Left ventricle myocardium inferior (tissue), 1 donor: ENCODE data around the gene NUP54. TPM values are rescaled to one million over a fixed set of nuclear protein-coding genes. Genes with fewer than 3 reads are reported as not detected.

ENCODE experiments used
- DNase-seq: peaks from one replicate; pipeline ENCODE4 v3.0.0-alpha.2; 2020
- H3K27ac ChIP-seq: fragments of 200-600 bp; replicated peaks from 2 replicates; pipeline ENCODE4 v1.8.0; 2021
- H3K27me3 ChIP-seq: fragments of 200-600 bp; 2 replicates; pipeline ENCODE4 v1.8.0; 2021; ENCODE audit warnings: low read depth
- H3K36me3 ChIP-seq: fragments of 200-600 bp; 2 replicates; pipeline ENCODE4 v1.8.0; 2021
- H3K4me1 ChIP-seq: fragments of 200-600 bp; 2 replicates; pipeline ENCODE4 v1.8.0; 2021
- H3K4me3 ChIP-seq: fragments of 200-600 bp; 2 replicates; pipeline ENCODE4 v1.8.0; 2021; ENCODE audit warnings: mild to moderate bottlenecking, moderate library complexity
- H3K9me3 ChIP-seq: fragments of 200-600 bp; replicated peaks from 2 replicates; pipeline ENCODE4 v1.8.0; 2021
- intact Hi-C: fragments of 100-400 bp; cut with micrococcal nuclease; formaldehyde crosslinking; loops from one replicate; pipeline ENCODE4 v1.11.0; 2022
- total RNA-seq: library from RNA; stranded (reverse); fragmentation: NEBNext Ultra II Directional; extraction: Animal tissue kit (Norgen Biotek cat#: 25700); gene quantifications from one replicate; pipeline ENCODE4 v1.2.1, GENCODE V29; 2021
- TF ChIP-seq, protein P1 (sequence below): fragments of 200-600 bp; IDR thresholded peaks from 2 replicates; pipeline ENCODE4 v1.8.0; 2021; ENCODE audit warnings: antibody characterized with exemption, mild to moderate bottlenecking, borderline replicate concordance
- donor health status: DM: no; HTN: yes; CAD: no; lungs with severe emphysema.

NUP54 gene
- total RNA-seq, 1 donor from 2014 or later, result 18.0 TPM

DNA sequence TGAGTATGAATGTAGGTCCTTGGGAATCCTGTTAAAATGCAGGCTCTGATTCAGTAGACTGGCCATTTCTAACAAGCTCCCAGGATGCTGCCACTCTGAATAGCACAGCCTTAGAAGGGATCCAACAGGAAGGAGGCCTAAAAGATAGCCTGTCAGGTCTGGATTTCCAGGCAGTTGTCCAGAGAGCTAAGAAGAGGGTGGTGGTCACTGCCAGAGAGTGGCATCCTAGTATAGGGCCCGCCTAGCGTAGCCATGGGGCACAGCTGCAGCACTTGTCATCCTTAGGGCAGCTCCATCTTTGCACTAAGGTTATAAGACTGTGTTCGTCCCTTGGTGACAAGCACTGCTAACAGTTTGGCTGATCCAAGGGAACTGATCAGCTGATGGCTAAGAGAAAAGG, 20.5 kb upstream of the NUP54 start:
- intact Hi-C loops, result no loop called here

DNA sequence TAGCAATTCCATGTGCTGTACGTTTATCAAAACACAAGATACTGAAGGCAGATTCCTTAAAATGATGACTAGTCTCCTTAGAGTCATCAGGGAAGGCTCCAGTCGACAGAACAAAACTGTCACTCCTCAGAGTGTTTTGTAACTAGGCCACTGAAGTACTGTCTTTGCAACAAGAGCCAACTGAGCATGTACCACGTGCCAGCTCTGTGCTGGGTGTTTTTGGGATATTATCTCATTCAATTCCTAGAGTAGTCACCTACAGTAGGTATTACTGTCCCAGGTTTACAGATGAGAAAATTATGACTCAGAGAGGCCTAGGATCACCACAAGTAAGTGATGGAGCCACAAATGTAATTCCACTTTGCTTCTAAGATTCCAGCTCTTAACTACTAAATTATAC, 18.3 kb upstream of the NUP54 start:
- Histone ChIP-seq H3K4me3 (no peak overlapping the region), H3K36me3 (peaks cover 94% of the 10 kb centered on the region), H3K4me1 (no peaks in the 10 kb centered on the region), H3K9me3 (no peaks in the 10 kb centered on the region), H3K27ac (no peak overlapping the region), H3K27me3 (no peaks in the 10 kb centered on the region)
- TF ChIP-seq, protein P1, sequence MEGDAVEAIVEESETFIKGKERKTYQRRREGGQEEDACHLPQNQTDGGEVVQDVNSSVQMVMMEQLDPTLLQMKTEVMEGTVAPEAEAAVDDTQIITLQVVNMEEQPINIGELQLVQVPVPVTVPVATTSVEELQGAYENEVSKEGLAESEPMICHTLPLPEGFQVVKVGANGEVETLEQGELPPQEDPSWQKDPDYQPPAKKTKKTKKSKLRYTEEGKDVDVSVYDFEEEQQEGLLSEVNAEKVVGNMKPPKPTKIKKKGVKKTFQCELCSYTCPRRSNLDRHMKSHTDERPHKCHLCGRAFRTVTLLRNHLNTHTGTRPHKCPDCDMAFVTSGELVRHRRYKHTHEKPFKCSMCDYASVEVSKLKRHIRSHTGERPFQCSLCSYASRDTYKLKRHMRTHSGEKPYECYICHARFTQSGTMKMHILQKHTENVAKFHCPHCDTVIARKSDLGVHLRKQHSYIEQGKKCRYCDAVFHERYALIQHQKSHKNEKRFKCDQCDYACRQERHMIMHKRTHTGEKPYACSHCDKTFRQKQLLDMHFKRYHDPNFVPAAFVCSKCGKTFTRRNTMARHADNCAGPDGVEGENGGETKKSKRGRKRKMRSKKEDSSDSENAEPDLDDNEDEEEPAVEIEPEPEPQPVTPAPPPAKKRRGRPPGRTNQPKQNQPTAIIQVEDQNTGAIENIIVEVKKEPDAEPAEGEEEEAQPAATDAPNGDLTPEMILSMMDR, result no peak
- intact Hi-C loops, result no loop called here
- no peak for DNase-seq

More for the DNA sequence above, 20.5 kb upstream of the NUP54 start:
- DNase-seq, result no peak
- Histone ChIP-seq H3K36me3 (peaks cover 94% of the 10 kb centered on the region), H3K4me1 (no peaks in the 10 kb centered on the region), H3K4me3 (no peak overlapping the region), H3K9me3 (no peaks in the 10 kb centered on the region), H3K27ac (no peak overlapping the region), H3K27me3 (no peaks in the 10 kb centered on the region)
- TF ChIP-seq, protein P1, result no peak

DNA sequence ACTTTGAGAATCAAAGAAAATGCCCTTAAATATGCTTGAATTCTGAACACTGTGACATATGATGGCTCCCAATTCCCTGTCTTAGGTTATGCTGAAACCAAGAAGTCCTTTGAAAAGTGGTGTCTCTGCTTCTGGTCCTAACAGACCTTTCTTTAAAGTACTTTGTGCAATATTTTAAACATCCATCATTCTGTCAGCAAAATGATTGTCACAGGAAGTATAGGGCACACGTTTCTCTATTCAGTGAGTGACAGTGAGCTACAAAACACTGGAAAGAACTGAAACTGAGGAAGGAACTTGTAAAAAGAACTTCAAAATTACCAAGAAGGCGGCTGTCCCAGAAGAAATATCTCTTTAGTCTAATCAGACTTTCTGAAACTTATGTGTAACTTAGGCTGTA, 12.2 kb upstream of the NUP54 start:
- peaks cover 9% of the 10 kb centered on the region for H3K4me1 ChIP-seq
- H3K27ac ChIP-seq, result no peak overlapping the region
- intact Hi-C loops, result no loop called here
- no peak overlapping the region for H3K4me3 ChIP-seq
- no peaks in the 10 kb centered on the region for H3K27me3 ChIP-seq
- no peaks in the 10 kb centered on the region for H3K9me3 ChIP-seq
- no peak for DNase-seq
- TF ChIP-seq, protein P1, result no peak
- H3K36me3 ChIP-seq, result peaks cover 71% of the 10 kb centered on the region

DNA sequence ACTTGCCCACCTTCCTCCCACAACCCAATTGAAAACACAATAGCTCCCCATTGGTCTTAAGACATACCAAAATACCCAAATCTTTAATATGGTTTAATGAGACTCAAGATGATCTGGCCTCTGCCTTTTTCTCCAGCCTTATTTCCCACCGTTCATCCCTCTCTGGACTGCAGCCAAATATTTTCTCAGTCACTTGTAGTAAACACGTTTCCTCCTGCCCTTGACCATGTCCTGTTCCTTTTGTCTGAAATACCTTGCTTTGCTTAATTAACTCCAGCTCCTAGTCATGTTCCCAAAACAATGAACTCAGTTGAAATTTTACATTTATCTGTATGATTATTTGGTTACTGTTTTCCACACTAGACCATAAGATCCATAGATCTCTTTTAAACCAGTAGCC, 8.4 kb upstream of the NUP54 start:
- no peak for DNase-seq
- H3K4me3 ChIP-seq, result no peak overlapping the region
- intact Hi-C loops, result no loop called here
- TF ChIP-seq, protein P1, result no peak
- peaks cover 34% of the 10 kb centered on the region for H3K36me3 ChIP-seq
- no peaks in the 10 kb centered on the region for H3K9me3 ChIP-seq
- no peak overlapping the region for H3K27ac ChIP-seq
- peaks cover 9% of the 10 kb centered on the region for H3K4me1 ChIP-seq
- no peaks in the 10 kb centered on the region for H3K27me3 ChIP-seq

DNA sequence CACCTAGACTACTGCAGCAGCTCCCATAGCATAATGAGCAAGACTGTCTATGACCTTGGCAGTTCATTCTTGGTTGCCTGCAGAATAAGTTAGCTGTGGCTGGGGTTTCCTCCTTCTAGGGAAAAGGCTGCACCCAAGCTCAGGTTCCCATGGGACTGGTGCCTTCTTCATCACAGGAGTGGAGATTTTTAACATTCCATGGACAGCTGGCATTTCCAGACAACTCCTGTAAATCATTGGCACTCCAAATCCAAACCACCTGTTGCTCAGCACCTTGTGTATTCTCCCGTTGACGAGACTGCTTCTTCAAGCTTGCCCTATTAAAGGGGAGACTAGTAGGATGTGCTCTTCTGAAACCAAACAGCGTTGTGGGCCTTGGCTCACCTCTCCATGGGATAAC, 7.8 kb upstream of the NUP54 start:
- TF ChIP-seq, protein P1, result no peak
- no peak overlapping the region for H3K4me3 ChIP-seq
- no peaks in the 10 kb centered on the region for H3K27me3 ChIP-seq
- no peaks in the 10 kb centered on the region for H3K9me3 ChIP-seq
- peaks cover 27% of the 10 kb centered on the region for H3K36me3 ChIP-seq
- DNase-seq, result no peak
- peaks cover 9% of the 10 kb centered on the region for H3K4me1 ChIP-seq
- no peak overlapping the region for H3K27ac ChIP-seq
- intact Hi-C loops, result no loop called here

GRCh38 chr4:76153356-76153755, 5.2 kb upstream of the NUP54 start:
- TF ChIP-seq, protein P1, result no peak
- DNase-seq, result no peak
- no peaks in the 10 kb centered on the region for H3K27me3 ChIP-seq
- H3K27ac ChIP-seq, result no peak overlapping the region
- intact Hi-C loops, result no loop called here
- peaks cover 27% of the 10 kb centered on the region for H3K4me1 ChIP-seq
- H3K4me3 ChIP-seq, result no peak overlapping the region
- H3K9me3 ChIP-seq, result no peaks in the 10 kb centered on the region
- H3K36me3 ChIP-seq, result peaks cover 2% of the 10 kb centered on the region
